KG1 (cell line): ENCODE data around the gene RNF212B.

ENCODE experiments used
- DNase-seq: peaks from one replicate; lab custom pipeline; 2025; lab: John Stamatoyannopoulos, UW

RNF212B gene

DNA sequence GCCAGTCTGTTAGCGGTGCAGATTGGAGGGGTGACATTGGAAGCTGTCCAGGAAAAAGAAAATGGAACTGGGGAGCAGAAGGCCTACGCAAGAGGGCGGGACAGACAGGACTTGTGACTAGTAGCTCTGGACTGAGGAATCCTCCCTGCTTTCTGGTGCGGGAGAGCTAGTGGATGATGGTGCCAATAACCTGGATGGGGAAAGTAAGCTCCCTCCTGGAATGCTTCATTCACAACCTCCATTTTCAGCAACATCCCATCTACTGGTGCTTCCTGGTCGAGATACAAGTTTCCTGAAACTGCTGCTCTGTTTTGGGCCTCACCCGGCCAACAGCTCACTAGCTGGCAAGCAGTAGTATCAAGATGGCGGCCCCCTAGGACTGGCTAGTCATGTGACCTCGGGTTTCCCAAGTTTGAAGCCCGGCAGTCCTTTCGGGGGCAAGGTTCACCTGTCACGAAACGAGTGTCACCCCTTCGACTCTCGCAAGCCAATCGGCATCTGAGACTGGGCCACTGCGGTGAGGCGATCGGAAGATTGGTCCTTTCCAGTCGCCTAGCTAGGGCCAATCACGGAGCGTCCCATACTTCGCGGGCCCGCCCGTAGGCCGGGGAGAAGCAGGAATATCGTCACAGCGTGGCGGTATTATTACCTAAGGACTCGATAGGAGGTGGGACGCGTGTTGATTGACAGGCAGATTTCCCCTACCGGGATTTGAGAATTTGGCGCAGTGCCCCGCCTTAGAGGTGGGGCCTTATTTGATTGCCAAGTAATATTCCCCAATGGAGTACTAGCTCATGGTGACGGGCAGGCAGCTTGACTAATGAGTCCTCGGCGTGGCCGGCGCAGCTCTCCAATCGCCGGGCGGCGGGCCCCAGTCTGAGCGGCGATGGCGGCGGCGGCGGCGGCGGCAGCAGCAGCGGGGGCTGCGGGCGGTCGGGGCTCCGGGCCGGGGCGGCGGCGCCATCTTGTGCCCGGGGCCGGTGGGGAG, 83.1 kb downstream of the RNF212B start, which contains the start of gene PABPN1:
Gene PABPN1, plus strand, starts transcription at position 874 of the 988 bp plus-strand sequence. Its CDS starts 13 bp downstream, at position 887.
- DNase-seq: peak; percentile 99

DNA sequence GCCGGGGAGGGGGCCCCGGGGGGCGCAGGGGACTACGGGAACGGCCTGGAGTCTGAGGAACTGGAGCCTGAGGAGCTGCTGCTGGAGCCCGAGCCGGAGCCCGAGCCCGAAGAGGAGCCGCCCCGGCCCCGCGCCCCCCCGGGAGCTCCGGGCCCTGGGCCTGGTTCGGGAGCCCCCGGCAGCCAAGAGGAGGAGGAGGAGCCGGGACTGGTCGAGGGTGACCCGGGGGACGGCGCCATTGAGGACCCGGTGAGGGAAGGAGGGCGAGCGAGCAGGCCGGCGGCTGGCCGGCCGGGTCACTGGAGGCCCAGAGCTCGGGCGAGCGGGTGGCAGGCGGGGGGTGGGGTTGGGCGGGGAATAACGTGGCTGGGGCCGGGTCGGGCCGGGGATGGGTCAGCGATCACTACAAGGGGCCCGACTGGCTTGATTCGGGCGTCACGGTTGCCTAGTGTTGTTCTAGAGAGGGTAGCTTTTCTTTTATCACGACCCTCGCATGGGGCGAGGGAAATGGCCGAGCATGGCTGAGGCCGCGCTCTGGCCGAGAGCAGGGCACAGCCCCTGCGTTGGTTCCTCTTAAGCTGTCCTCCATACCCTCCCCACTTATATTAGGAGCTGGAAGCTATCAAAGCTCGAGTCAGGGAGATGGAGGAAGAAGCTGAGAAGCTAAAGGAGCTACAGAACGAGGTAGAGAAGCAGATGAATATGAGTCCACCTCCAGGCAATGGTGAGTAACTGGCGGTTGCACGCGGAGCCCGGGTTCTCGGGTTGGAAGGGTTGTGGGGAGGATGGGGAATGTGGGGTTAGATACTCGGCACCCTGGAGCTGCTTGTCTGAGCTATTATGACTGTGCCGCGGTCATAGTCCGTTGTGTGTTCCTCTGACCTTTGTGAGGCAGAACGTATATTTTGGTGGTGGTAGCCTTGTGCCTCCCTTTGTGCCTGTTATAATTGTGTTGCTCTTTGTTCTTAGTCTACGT, 84.1 kb downstream of the RNF212B start:
- no peak for DNase-seq
